Measurements from ENCODE around the gene CD14. TPM values are rescaled to one million over a fixed set of nuclear protein-coding genes. Genes with fewer than 3 reads are reported as not detected.

The CD14 gene
- total RNA-seq, 4 donors from 2014 or later = 12.2 to 22.9 (median 16.1) TPM

DNA sequence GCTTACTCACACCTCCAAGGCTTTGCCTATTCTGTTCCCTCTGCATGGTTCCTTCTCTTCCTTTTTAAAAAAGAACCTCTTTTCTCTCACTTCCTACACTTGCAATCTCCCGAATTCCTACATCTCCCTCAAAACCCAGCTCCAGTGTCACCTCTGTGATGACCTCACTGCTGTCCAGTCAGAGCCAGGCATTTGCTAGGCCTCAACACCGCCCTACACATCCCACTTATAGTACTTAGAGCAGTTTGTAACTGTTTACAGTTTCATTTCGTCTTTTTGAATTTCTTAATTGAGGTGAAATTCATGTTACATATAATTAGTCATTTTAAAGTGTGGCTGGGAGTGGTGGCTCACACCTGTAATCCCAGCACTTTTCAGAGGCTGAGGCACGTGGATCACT, 30.8 kb downstream of the CD14 start:
- in situ Hi-C loops (cut with MboI; ENCODE audit: low sequenced_read_pairs in 4 of 4) = no loop called here
- TF ChIP-seq, protein P1, sequence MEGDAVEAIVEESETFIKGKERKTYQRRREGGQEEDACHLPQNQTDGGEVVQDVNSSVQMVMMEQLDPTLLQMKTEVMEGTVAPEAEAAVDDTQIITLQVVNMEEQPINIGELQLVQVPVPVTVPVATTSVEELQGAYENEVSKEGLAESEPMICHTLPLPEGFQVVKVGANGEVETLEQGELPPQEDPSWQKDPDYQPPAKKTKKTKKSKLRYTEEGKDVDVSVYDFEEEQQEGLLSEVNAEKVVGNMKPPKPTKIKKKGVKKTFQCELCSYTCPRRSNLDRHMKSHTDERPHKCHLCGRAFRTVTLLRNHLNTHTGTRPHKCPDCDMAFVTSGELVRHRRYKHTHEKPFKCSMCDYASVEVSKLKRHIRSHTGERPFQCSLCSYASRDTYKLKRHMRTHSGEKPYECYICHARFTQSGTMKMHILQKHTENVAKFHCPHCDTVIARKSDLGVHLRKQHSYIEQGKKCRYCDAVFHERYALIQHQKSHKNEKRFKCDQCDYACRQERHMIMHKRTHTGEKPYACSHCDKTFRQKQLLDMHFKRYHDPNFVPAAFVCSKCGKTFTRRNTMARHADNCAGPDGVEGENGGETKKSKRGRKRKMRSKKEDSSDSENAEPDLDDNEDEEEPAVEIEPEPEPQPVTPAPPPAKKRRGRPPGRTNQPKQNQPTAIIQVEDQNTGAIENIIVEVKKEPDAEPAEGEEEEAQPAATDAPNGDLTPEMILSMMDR (IDR thresholded peaks at IDR 0.05 in 4 of 5, conservative IDR thresholded peaks at IDR 0.05 in 1 of 5) = no peak
- TF ChIP-seq POLR2A (IDR thresholded peaks at IDR 0.05) = no peak
- intact Hi-C loops (cut with DNase I; ENCODE audit: low total_unique reads) = no loop called here
- Histone ChIP-seq H3K27ac (no peak overlapping the region), H3K4me1 (no peaks in the 10 kb centered on the region), H3K4me3 (no peak overlapping the region), H3K9me3 (no peaks in the 10 kb centered on the region), H3K36me3 (no peaks in the 10 kb centered on the region), H3K27me3 (no peaks in the 10 kb centered on the region)
- DNase-seq = no peak
- no peak for ATAC-seq

DNA sequence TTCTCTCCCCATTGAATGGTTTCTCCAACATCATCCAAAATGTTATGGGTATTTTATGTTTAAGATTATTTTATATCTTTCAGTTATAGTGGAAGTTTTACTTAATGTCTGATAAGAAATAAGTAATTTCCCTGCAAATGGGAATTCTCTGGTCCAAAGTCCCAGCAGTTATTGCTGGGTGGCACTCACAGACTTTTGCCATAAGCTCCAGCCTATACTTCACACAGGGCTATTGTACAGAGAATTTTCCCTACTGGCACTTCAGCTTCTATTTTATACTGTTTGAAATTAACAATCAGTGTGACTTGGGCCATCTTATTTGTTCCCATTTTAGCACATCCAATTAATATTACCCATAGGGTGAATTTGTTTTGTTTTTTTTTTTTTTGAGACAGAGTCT, 32.9 kb downstream of the CD14 start:
- no peak for TF ChIP-seq POLR2A (IDR thresholded peaks at IDR 0.05)
- TF ChIP-seq, protein P1 (IDR thresholded peaks at IDR 0.05 in 4 of 5, conservative IDR thresholded peaks at IDR 0.05 in 1 of 5) = no peak
- Histone ChIP-seq H3K4me1 (peaks cover 14 to 20% of the 10 kb centered on the region in 2 donors), H3K27ac (no peak overlapping the region), H3K9me3 (no peaks in the 10 kb centered on the region), H3K36me3 (no peaks in the 10 kb centered on the region), H3K27me3 (no peaks in the 10 kb centered on the region), H3K4me3 (no peak overlapping the region)
- DNase-seq (no peak), ATAC-seq (no peak)
- intact Hi-C loops (cut with DNase I; ENCODE audit: low total_unique reads) = no loop called here
- in situ Hi-C loops (cut with MboI; ENCODE audit: low sequenced_read_pairs in 4 of 4) = no loop called here

DNA sequence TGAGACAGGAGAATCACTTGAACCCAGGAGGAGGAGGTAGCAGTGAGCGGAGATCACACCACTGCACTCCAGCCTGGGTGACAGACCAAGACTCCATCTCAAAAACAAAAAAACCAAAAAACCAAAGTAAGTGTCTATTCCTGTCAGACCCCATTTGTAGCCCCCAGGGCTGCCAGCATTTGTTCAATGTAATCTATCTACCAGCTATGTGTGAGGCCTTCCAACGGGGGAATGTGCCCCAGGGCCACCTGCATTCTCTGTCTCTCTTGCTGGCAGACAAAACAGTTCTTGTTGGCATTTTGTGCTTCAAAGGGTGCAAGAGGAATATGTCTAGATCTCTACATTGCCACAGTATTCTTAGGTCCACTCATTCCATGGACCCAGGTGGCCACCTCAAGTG, 34.1 kb downstream of the CD14 start:
- in situ Hi-C loops (cut with MboI; ENCODE audit: low sequenced_read_pairs in 4 of 4) = no loop called here
- H3K36me3 ChIP-seq = no peaks in the 10 kb centered on the region
- no peaks in the 10 kb centered on the region for H3K27me3 ChIP-seq
- TF ChIP-seq POLR2A (IDR thresholded peaks at IDR 0.05) = no peak
- TF ChIP-seq, protein P1 (IDR thresholded peaks at IDR 0.05 in 4 of 5, conservative IDR thresholded peaks at IDR 0.05 in 1 of 5) = no peak
- no peak overlapping the region for H3K27ac ChIP-seq
- DNase-seq (no peak), ATAC-seq (no peak)
- intact Hi-C loops (cut with DNase I; ENCODE audit: low total_unique reads) = no loop called here
- H3K4me1 ChIP-seq = peaks cover 17 to 24% of the 10 kb centered on the region in 2 donors
- no peaks in the 10 kb centered on the region for H3K9me3 ChIP-seq
- no peak overlapping the region for H3K4me3 ChIP-seq

DNA sequence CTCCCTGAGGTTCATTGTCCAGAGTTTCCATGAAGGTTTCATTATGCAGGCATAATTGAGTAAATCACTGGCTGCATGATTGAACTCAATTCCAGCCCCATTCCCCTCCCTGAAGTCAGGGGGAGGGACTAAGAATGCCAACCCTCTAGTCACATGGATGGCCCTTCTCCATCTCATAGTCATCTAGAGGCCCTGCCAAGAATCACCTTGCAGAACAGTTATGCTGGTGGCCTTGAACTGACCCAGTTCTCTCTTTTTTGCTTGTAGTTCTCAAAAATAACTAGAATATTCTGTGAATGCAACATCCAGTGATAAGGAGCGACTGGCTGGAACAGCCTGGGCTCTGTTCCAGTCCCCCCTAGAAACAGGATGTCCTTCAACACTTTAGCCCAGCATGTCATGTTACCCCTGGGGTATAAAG, 36.6 kb downstream of the CD14 start:
- peaks cover 17 to 24% of the 10 kb centered on the region in 2 donors for H3K4me1 ChIP-seq
- DNase-seq (peak; percentile 36 to 67), ATAC-seq (peak; percentile 76 to 84)
- in situ Hi-C loops (cut with MboI; ENCODE audit: low sequenced_read_pairs in 4 of 4) = no loop called here
- no peak overlapping the region for H3K4me3 ChIP-seq
- H3K36me3 ChIP-seq = no peaks in the 10 kb centered on the region
- intact Hi-C loops (cut with DNase I; ENCODE audit: low total_unique reads) = no loop called here
- TF ChIP-seq, protein P1 (IDR thresholded peaks at IDR 0.05 in 4 of 5, conservative IDR thresholded peaks at IDR 0.05 in 1 of 5) = no peak
- no peak for TF ChIP-seq POLR2A (IDR thresholded peaks at IDR 0.05)
- no peaks in the 10 kb centered on the region for H3K9me3 ChIP-seq
- H3K27ac ChIP-seq = peak overlapping the region; percentile 28 to 86 (median 68)
- no peaks in the 10 kb centered on the region for H3K27me3 ChIP-seq
